GM19023 (cell line): ENCODE data around the gene NAPB.
"Not testable (repeated sequence)": the region's sequence is repeated elsewhere in the genome, so short reads cannot be mapped to it uniquely, and the experiment has no call there.

Experiments used
- ATAC-seq: cut with Tn5 transposase; IDR thresholded peaks from one replicate; pipeline ENCODE4 v1.9.1; 2021; ENCODE audit warnings: mild to moderate bottlenecking, moderate library complexity; ENCODE audit not compliant: unreplicated experiment

NAPB gene

GRCh38 chr20:23420943-23421931 lies at the start of gene NAPB:
NAPB (minus strand) TSS chr20:23421488; CDS start chr20:23421402, 86 bp downstream.
- ATAC-seq: peak; percentile 96

GRCh38 chr20:23466961-23467360 lies 45.7 kb upstream of the NAPB start:
- not testable (repeated sequence) for ATAC-seq

GRCh38 chr20:23461180-23461579 lies 39.9 kb upstream of the NAPB start:
- no peak for ATAC-seq

GRCh38 chr20:23459461-23460150 lies 38.3 kb upstream of the NAPB start:
- ATAC-seq: no peak

GRCh38 chr20:23456873-23457272 lies 35.6 kb upstream of the NAPB start:
- no peak for ATAC-seq

GRCh38 chr20:23456409-23456808 lies 35.1 kb upstream of the NAPB start:
- no peak for ATAC-seq

- ATAC-seq: no peak
These were observed 34.4 kb upstream of the NAPB start for GRCh38 chr20:23455639-23456038.

- ATAC-seq: no peak
These were observed 33.5 kb upstream of the NAPB start for GRCh38 chr20:23454816-23455215.

GRCh38 chr20:23453549-23454543 lies 32.6 kb upstream of the NAPB start:
- ATAC-seq: no peak

- no peak for ATAC-seq
These were observed 31.5 kb upstream of the NAPB start, which contains the start of gene CST11 for GRCh38 chr20:23452776-23453175. CST11 (minus strand) TSS chr20:23452876; CDS start chr20:23452811, 65 bp downstream.

- ATAC-seq: no peak
These were observed 30.7 kb upstream of the NAPB start for GRCh38 chr20:23451956-23452487.

- no peak for ATAC-seq
These were observed 29.6 kb upstream of the NAPB start for GRCh38 chr20:23450877-23451276.

GRCh38 chr20:23449421-23449820 lies 28.1 kb upstream of the NAPB start:
- ATAC-seq: no peak

- ATAC-seq: no peak
These were observed 26.9 kb upstream of the NAPB start for GRCh38 chr20:23448167-23448566.

GRCh38 chr20:23446505-23446904 lies 25.2 kb upstream of the NAPB start:
- ATAC-seq: peak; percentile 65

GRCh38 chr20:23445596-23446217 lies 24.4 kb upstream of the NAPB start:
- ATAC-seq: no peak

- no peak for ATAC-seq
These were observed 23.6 kb upstream of the NAPB start for GRCh38 chr20:23444859-23445258.

- no peak for ATAC-seq
These were observed 21.1 kb upstream of the NAPB start for GRCh38 chr20:23442436-23442835.

- ATAC-seq: peak; percentile 70
These were observed 20.6 kb upstream of the NAPB start for GRCh38 chr20:23441850-23442313.

GRCh38 chr20:23440004-23440403 lies 18.7 kb upstream of the NAPB start:
- no peak for ATAC-seq
